Testis (tissue), 3 donors: Measurements from ENCODE around the gene DLG2. TPM values are rescaled to one million over a fixed set of nuclear protein-coding genes. Genes with fewer than 3 reads are reported as not detected.

Experiments
- DNase-seq: peaks from one replicate; pipeline ENCODE4 v3.0.0-alpha.2; 2019
- H3K27ac ChIP-seq, 2 donors: fragments of 200-600 bp; sonication (generic); one replicate each; pipeline ENCODE4 v1.5.1; 2019
- H3K27me3 ChIP-seq: fragments of 200-600 bp; sonication (generic); one replicate; pipeline ENCODE4 v1.5.1; 2019
- H3K36me3 ChIP-seq: fragments of 200-600 bp; sonication (generic); one replicate; pipeline ENCODE4 v1.5.1; 2017; ENCODE audit warnings: low read depth; ENCODE audit errors: missing control alignments
- H3K4me1 ChIP-seq: fragments of 200-600 bp; sonication (generic); one replicate; pipeline ENCODE4 v1.5.1; 2019
- H3K4me3 ChIP-seq, 2 donors: fragments of 200-600 bp; sonication (generic); one replicate each; pipeline ENCODE4 v1.5.1; 2017 to 2019
- H3K9me3 ChIP-seq: fragments of 200-600 bp; sonication (generic); one replicate; pipeline ENCODE4 v1.5.1; 2017
- POLR2A ChIP-seq: fragments of 450-650 bp; IDR thresholded peaks from one replicate; pipeline ENCODE4 v1.6.1; 2017; ENCODE audit warnings: antibody characterized with exemption, mild to moderate bottlenecking, moderate library complexity
- WGBS, 2 donors: methylation state at CpG; one replicate each; pipeline ENCODE4 v1.1.5; 2018; 5-methylcytosine and 5-hydroxymethylcytosine counted together
- intact Hi-C: fragments of 100-400 bp; cut with DNase I; formaldehyde crosslinking; loops from one replicate; pipeline ENCODE4 v1.15.1; 2023; ENCODE audit warnings: low total_unique reads
- polyA plus RNA-seq: library from polyadenylated mRNA; stranded (reverse); fragments of 350-450 nt; fragmentation: Illumina TruSeq; extraction: RNeasy Lipid Tissue Mini Kit (QIAGEN cat#74804); gene quantifications from one replicate; pipeline ENCODE4 v1.2.3, GENCODE V29; 2014; ENCODE audit warnings: low read depth, low replicate concordance; ENCODE audit not compliant: insufficient read depth
- total RNA-seq, 2 donors: library from RNA; depleted of rRNA; stranded (reverse); fragments of >200 nt; gene quantifications; one replicate each; pipeline ENCODE4 v1.2.3, GENCODE V29; 2016
- TF ChIP-seq, protein P1 (sequence below), 3 experiments: fragments of 450-650 bp in 2 of 3; fragments of 200-600 bp in 1 of 3; sonication (generic) in 1 of 3; IDR thresholded peaks; one replicate each; pipeline ENCODE4 v1.5.1; 2016 to 2019; ENCODE audit warnings: antibody characterized with exemption in 3 of 3, mild to moderate bottlenecking in 2 of 3, moderate library complexity in 1 of 3

DLG2 gene
- total and polyA plus RNA-seq, 3 donors from 2014 or later: 13.8 to 23.0 (median 14.1) TPM

GRCh38 chr11:84981301-84981700, 645.8 kb downstream of the DLG2 start:
- no peak overlapping the region for H3K4me3 ChIP-seq
- no peak overlapping the region for H3K27ac ChIP-seq

DNA sequence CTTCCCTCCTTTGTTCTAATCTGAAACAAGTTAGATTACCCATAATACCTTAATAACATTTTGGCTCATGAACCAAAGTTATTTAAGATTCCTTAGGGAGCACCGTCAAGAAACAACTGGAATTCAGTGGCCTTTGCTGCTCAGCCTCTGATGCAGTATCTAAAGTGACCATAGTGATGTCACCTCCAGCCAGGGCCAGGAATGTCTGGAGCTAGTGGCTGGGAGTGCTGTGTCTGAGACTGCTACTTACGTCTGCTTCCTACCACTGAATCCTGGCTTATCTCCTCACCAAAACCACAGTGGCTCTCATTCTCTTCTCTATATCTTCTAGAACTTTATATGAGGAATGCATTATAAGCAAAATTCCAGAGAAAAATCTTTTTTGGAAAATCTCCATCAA, 658.0 kb downstream of the DLG2 start:
- no peaks in the 10 kb centered on the region for H3K4me1 ChIP-seq
- intact Hi-C loops: no loop called here
- no peaks in the 10 kb centered on the region for H3K9me3 ChIP-seq
- WGBS, 2 donors: 42 to 43% methylated on average over 2 of the region's 2 CpGs
- no peaks in the 10 kb centered on the region for H3K27me3 ChIP-seq
- no peak for DNase-seq
- no peak overlapping the region for H3K27ac ChIP-seq
- TF ChIP-seq, protein P1, sequence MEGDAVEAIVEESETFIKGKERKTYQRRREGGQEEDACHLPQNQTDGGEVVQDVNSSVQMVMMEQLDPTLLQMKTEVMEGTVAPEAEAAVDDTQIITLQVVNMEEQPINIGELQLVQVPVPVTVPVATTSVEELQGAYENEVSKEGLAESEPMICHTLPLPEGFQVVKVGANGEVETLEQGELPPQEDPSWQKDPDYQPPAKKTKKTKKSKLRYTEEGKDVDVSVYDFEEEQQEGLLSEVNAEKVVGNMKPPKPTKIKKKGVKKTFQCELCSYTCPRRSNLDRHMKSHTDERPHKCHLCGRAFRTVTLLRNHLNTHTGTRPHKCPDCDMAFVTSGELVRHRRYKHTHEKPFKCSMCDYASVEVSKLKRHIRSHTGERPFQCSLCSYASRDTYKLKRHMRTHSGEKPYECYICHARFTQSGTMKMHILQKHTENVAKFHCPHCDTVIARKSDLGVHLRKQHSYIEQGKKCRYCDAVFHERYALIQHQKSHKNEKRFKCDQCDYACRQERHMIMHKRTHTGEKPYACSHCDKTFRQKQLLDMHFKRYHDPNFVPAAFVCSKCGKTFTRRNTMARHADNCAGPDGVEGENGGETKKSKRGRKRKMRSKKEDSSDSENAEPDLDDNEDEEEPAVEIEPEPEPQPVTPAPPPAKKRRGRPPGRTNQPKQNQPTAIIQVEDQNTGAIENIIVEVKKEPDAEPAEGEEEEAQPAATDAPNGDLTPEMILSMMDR (IDR thresholded peaks at IDR 0.05): no peak
- TF ChIP-seq POLR2A: no peak
- H3K36me3 ChIP-seq: no peaks in the 10 kb centered on the region
- H3K4me3 ChIP-seq: no peak overlapping the region

More at GRCh38 chr11:84981301-84981700, 645.8 kb downstream of the DLG2 start:
- TF ChIP-seq POLR2A: no peak
- TF ChIP-seq, protein P1 (IDR thresholded peaks at IDR 0.05): no peak
- Histone ChIP-seq H3K27me3 (no peaks in the 10 kb centered on the region), H3K4me1 (no peaks in the 10 kb centered on the region), H3K9me3 (no peaks in the 10 kb centered on the region), H3K36me3 (no peaks in the 10 kb centered on the region)
- 85 to 91% methylated on average over 3 of the region's 3 CpGs for WGBS, 2 donors
- intact Hi-C loops: no loop called here
- no peak for DNase-seq

GRCh38 chr11:84965484-84965883, 661.7 kb downstream of the DLG2 start:
- no peak for DNase-seq
- WGBS, 2 donors: 70 to 71% methylated on average over 4 of the region's 4 CpGs
- no peaks in the 10 kb centered on the region for H3K27me3 ChIP-seq
- no peak overlapping the region for H3K27ac ChIP-seq
- H3K9me3 ChIP-seq: no peaks in the 10 kb centered on the region
- no peak overlapping the region for H3K4me3 ChIP-seq
- intact Hi-C loops: no loop called here
- TF ChIP-seq, protein P1 (IDR thresholded peaks at IDR 0.05): no peak
- TF ChIP-seq POLR2A: no peak
- no peaks in the 10 kb centered on the region for H3K36me3 ChIP-seq
- H3K4me1 ChIP-seq: no peaks in the 10 kb centered on the region

DNA sequence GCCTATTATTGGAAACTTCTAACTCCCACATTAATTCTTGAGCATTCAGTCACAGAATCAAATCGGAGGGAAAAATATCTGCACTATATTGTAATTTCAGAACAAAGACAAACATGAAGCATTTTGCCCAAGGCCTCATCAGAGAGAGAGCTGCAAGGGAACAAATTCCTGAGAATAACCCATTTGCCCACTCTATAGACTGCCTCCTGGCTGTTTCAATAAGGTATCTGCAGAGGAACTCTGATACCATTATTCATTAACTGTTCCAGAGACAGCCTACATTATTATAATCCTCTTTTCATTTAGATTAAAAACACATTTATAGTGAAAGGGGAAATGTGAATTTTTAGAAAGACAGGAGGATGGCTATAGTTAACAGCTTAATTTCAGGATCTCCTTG, 663.9 kb downstream of the DLG2 start:
- intact Hi-C loops: no loop called here
- no peak overlapping the region for H3K27ac ChIP-seq
- TF ChIP-seq, protein P1 (IDR thresholded peaks at IDR 0.05): no peak
- TF ChIP-seq POLR2A: no peak
- H3K27me3 ChIP-seq: no peaks in the 10 kb centered on the region
- H3K4me1 ChIP-seq: no peaks in the 10 kb centered on the region
- 73 to 75% methylated on average over 1 of the region's 1 CpG for WGBS, 2 donors
- DNase-seq: no peak
- H3K4me3 ChIP-seq: no peak overlapping the region
- no peaks in the 10 kb centered on the region for H3K36me3 ChIP-seq
- H3K9me3 ChIP-seq: no peaks in the 10 kb centered on the region

GRCh38 chr11:84962018-84962417, 665.1 kb downstream of the DLG2 start:
- intact Hi-C loops: no loop called here
- Histone ChIP-seq H3K9me3 (no peaks in the 10 kb centered on the region), H3K27me3 (no peaks in the 10 kb centered on the region), H3K36me3 (no peaks in the 10 kb centered on the region), H3K4me3 (no peak overlapping the region), H3K27ac (no peak overlapping the region), H3K4me1 (no peaks in the 10 kb centered on the region)
- WGBS, 2 donors: 88 to 89% methylated on average over 5 of the region's 5 CpGs
- no peak for TF ChIP-seq POLR2A
- TF ChIP-seq, protein P1 (IDR thresholded peaks at IDR 0.05): no peak
- no peak for DNase-seq
